HG03039 (cell line): ENCODE measurements around the gene CTNNA3.

Source experiments
- ATAC-seq: cut with Tn5 transposase; IDR thresholded peaks from one replicate; pipeline ENCODE4 v1.9.1; 2021; ENCODE audit warnings: mild to moderate bottlenecking, moderate library complexity; ENCODE audit not compliant: unreplicated experiment

The CTNNA3 gene

GRCh38 chr10:66625709-66626590 is 1070.0 kb downstream of the CTNNA3 start:
- ATAC-seq = no peak

DNA sequence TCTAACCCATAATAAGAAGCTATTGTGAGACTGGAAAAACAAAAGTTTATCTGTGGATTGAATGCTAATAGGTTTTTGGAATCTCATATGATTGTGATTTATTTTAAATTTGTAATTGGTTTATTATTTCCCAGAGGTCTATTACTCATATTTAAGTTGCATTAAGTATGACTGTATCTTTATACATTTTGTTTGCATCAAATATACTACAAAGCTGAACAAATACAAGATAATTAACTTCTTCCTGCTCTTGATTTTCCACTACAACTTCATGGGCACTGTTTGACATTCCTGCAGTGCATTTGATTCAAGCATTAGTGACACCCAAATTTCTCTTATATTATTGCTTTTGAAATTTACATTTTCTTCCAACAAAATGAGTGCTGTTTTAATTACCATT is 1073.9 kb downstream of the CTNNA3 start:
- no peak for ATAC-seq

GRCh38 chr10:66604195-66604594 is 1091.8 kb downstream of the CTNNA3 start:
- ATAC-seq = no peak

GRCh38 chr10:66591865-66592264 is 1104.1 kb downstream of the CTNNA3 start:
- no peak for ATAC-seq

GRCh38 chr10:66587680-66588050 is 1108.3 kb downstream of the CTNNA3 start:
- ATAC-seq = no peak

DNA sequence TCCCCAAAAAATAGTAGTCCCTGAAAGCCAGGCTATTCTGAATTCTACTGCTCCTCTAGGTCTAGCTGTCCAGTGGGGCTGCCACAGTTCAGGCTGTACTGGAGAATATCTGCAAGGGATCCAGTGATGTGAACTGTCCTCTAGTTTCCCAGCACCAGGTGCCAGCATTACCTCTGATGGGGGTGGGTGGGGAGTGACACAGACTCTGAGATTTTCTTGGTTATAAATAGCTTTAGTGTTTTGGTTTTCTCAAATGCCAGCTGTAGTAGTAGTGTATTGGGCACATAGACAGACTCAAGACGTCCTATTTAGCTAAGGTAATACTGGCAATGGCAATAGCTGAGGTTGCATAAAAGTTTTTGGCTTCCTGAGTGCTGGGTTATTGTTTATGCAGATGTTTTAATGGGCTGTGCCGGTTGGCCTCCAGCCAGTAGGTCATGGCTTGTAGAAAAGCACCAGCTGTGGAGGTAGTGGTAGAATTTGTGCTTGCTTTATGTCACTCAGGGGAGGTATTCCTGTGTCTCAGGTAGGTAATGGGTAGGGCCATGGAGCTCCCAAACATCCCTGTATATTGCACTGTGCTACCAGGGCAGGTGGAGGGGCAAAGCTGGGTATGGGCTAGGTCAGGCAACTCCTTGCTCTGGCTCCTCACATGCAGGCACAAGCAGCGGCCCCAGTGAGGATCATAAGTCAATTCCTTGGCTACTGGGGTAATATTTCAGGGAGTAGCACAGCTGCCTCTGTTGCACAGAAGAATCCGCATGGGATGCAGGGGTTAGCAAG is 1108.9 kb downstream of the CTNNA3 start:
- no peak for ATAC-seq

- no peak for ATAC-seq
These were observed 1109.9 kb downstream of the CTNNA3 start for GRCh38 chr10:66586073-66586472.

DNA sequence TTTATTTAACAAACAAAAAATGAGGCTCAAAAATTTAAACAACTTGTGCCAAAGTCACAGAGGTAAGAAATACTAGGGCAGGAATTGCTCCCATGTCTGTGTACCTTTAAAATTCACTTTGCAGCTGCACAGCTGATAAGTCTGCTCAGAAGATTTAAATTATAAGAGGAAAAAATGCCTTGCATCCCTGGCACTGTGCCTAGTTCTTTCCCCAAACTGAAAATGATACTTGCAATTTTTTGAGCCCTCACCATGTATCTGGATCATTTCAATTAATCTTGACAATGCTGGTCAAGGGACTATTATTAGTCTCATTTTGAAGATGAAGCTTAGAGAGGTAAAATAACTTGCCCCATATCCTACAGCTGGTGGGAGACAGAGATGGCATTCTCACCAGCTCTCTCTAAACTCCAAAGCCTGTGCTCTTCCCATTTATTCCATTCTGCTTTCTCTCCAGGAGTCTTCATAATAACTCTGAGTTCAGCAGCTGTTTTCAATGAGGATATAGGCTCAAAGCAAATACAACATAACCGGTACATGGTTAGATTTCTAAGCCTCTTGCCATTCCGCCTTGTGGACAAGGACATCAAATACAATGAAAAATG is 1120.6 kb downstream of the CTNNA3 start:
- no peak for ATAC-seq

GRCh38 chr10:66572700-66573099 is 1123.3 kb downstream of the CTNNA3 start:
- no peak for ATAC-seq

DNA sequence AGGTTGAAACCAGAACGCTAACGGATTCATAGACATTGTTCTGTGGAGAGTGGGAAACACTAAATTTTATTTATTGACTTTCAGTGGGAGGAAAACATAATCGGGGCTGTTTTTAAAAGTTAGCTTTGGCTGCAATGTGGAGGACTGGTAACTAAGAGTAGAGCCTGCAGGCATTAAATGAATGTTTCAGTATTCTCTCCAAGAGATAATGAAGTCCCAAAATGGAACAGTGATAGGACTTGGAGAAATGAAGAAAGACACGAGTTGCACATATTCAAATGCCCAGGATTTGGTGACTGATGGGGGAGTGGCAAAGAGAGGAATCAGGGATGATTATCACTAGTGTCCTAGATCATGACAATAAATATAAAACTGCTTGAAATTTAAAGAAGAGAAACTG is 1130.0 kb downstream of the CTNNA3 start:
- no peak for ATAC-seq

DNA sequence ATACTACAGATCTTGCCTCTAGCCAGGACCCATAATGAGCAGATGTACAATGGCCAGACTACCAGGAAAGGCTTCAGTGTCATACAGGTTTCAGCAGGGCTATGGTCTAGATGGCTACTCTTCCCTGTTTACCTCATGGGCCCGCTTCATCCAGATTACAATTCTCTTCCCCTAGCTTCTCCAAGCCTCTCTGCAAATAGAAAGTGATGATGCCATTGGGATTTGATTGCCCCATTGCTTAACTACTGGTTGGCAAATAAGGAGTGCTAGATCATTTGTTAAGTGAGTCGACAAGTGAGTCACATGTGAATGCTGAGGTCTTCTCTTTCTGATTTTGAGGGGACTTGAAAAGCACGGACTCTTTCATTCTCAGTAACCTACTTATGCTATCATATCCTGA is 1131.7 kb downstream of the CTNNA3 start:
- no peak for ATAC-seq

GRCh38 chr10:66555061-66555460 is 1140.9 kb downstream of the CTNNA3 start:
- no peak for ATAC-seq

- ATAC-seq = no peak
These were observed 1143.7 kb downstream of the CTNNA3 start for GRCh38 chr10:66552331-66552730.

GRCh38 chr10:66550351-66550750 is 1145.6 kb downstream of the CTNNA3 start:
- ATAC-seq = no peak

DNA sequence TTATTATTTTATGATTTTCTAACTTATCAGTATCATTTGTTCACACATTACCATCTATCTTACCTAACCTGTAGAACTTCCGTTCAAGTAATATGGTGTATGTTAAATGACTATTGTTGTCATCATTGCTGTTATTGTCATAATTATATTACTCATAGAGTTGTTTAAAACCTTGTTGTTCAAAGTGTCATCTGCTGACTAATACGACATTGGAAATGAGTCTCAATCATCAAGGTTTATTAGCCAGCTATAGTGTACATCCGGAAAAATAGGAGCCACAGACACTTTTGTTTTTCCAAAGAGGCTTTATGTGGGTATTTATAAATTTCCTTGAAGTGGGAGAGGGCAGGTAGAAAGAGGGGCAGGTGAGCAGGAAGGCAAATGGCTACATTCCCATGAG is 1157.1 kb downstream of the CTNNA3 start:
- ATAC-seq = no peak

DNA sequence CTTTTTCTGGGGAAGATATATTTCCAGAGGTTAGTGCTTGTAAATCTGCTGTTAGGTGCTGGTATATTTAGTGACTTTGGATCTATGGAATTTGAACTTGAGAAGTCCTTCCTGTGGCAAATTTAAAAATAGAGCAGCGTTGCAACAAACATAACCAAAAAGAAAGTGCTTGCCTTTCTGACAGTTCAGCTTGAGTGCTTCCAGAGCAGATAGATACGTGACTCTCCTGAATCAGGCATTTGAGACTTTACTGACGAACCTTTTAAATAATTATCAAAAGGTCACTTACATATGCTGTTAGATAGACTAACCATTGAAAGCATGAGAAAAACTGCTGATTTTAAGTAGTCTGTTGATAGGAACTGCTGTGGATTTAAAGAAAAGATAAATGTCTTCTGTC is 1157.6 kb downstream of the CTNNA3 start:
- ATAC-seq = no peak

DNA sequence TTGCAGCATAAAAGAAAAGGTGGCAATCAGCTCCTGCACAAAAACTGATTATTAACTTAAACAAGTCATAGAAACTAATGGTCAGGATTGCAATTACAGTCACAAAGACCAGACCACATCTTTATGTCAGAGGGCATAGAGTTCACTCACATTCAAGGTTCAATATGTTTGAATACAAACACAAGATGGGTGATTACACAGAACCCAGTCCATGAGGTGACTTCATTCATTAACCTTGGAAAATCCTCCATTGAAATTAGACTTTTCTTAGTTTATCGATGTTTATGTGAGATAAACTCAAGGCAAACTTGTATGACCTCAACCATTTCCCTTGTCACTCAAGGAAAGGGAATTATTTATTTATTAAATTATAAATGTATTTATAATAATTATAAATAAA is 1158.8 kb downstream of the CTNNA3 start:
- ATAC-seq = no peak

DNA sequence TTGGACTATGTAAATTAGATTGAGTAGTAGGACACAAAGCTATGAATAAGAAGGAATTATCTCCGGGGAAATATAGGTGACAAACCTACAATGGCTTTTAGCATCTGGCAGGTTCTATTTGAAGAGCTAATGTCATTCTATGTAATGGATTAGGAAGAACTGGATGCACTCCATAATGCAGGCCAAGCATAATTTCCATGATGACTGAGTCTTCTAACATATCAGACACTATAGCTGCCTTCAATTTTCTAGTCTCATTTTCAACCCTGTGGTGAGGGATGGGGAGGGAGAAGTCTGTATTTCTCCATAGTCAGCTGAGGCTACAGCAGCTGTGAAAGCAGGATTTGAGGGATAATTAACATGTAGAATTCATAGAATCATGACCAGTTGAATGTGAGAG is 1160.6 kb downstream of the CTNNA3 start:
- ATAC-seq = no peak

- no peak for ATAC-seq
These were observed 1161.1 kb downstream of the CTNNA3 start for GRCh38 chr10:66534866-66535265.

GRCh38 chr10:66521506-66521905 is 1174.5 kb downstream of the CTNNA3 start:
- ATAC-seq = no peak

DNA sequence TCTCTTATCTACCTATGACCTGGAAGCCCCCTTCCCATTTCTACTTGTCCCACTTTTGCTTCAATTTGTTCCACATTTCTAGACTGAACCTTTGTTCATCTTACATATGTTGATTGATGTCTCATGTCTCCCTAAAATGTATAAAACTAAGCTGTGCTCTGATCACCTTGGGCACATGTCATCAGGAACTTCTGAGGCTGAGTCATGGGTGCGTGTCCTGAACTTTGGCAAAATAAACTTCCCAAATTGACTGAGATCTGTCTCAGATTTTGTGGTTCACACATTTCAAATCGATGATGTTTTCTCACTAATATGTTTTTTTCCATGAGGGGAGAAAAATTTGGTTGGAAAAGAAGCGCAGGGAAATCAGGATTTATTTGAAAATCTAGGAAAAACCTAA is 1176.4 kb downstream of the CTNNA3 start:
- no peak for ATAC-seq

- no peak for ATAC-seq
These were observed 1181.3 kb downstream of the CTNNA3 start for GRCh38 chr10:66514666-66515065.
